ENCODE data around the gene KCND3.

DNA sequence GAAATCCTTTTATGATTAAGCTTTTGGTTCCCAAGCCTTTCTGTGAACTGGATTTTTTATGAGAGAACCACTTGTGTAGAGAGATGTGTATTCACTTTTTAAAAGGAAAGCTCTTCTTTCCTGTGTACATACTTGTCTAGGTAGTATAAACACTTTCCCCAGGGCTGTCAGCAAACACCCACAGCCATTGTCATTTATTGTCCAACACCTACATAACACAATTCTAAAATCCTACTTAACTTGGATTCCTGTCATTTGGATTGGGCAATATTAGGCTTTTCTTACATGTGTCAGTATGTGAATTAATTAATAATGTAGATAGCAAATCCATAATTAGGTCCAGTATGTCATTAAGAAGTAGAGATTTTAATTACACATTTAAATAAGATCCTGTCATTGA lies 221.4 kb downstream of the KCND3 start:
- TF ChIP-seq, protein P1, sequence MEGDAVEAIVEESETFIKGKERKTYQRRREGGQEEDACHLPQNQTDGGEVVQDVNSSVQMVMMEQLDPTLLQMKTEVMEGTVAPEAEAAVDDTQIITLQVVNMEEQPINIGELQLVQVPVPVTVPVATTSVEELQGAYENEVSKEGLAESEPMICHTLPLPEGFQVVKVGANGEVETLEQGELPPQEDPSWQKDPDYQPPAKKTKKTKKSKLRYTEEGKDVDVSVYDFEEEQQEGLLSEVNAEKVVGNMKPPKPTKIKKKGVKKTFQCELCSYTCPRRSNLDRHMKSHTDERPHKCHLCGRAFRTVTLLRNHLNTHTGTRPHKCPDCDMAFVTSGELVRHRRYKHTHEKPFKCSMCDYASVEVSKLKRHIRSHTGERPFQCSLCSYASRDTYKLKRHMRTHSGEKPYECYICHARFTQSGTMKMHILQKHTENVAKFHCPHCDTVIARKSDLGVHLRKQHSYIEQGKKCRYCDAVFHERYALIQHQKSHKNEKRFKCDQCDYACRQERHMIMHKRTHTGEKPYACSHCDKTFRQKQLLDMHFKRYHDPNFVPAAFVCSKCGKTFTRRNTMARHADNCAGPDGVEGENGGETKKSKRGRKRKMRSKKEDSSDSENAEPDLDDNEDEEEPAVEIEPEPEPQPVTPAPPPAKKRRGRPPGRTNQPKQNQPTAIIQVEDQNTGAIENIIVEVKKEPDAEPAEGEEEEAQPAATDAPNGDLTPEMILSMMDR (conservative IDR thresholded peaks at IDR 0.05; ENCODE audit: low read length), result no peak
- no peak for TF ChIP-seq EZH2phosphoT487 (IDR thresholded peaks at IDR 0.05; ENCODE audit: borderline replicate concordance)
